ENCODE measurements around the gene CLMN. TPM values are rescaled to one million over a fixed set of nuclear protein-coding genes. Genes with fewer than 3 reads are reported as not detected.

Gene CLMN
- total RNA-seq, 1 experiment from 2014 or later, result 111 TPM

- CTCF ChIA-PET, result no interaction called here
- no peak overlapping the region for H3K4me3 Mint-ChIP-seq (ENCODE audit: low read depth, unreplicated experiment)
- intact Hi-C loops (cut with micrococcal nuclease; ENCODE audit: unreplicated experiment), result no loop called here
- H3K4me1 Mint-ChIP-seq (ENCODE audit: low read depth, unreplicated experiment), result peaks cover 12% of the 10 kb centered on the region
- peaks cover 58% of the 10 kb centered on the region for H3K36me3 Mint-ChIP-seq (ENCODE audit: insufficient read depth, unreplicated experiment)
- no peak for TF ChIP-seq CTCF (IDR thresholded peaks at IDR 0.05; ENCODE audit: unreplicated experiment)
- no peaks in the 10 kb centered on the region for H3K9me3 Mint-ChIP-seq (ENCODE audit: low read depth, unreplicated experiment)
- no peaks in the 10 kb centered on the region for H3K27me3 Mint-ChIP-seq (ENCODE audit: unreplicated experiment)
- BruUV-seq (replicated peaks), result no TSS peak
- no peak for DNase-seq
- H3K27ac Mint-ChIP-seq (ENCODE audit: unreplicated experiment), result peak overlapping the region; percentile 47
Observed at GRCh38 chr14:95218472-95219193, 101.1 kb downstream of the CLMN start.

DNA sequence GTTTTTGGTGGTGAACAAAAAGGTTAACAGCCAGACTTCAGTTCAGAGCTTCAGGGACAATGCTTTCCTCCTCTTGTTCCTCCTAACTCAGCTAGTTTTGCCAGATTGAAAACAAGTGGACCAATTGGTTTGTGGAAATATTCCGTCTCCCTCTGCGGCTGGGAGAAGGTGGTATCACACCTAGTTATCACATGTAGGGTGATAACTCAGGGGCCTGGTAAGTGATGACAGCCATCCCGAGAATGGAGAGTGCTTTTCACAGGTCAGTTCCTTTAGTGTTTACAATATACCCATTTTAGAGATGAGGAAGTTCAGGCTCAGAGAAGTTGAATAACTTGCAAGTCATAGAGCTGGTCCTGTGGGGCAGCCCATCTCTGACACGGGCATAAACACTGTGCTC is 101.7 kb downstream of the CLMN start:
- no peaks in the 10 kb centered on the region for H3K27me3 Mint-ChIP-seq (ENCODE audit: unreplicated experiment)
- H3K27ac Mint-ChIP-seq (ENCODE audit: unreplicated experiment), result no peak overlapping the region
- TF ChIP-seq CTCF (IDR thresholded peaks at IDR 0.05; ENCODE audit: unreplicated experiment), result no peak
- H3K36me3 Mint-ChIP-seq (ENCODE audit: insufficient read depth, unreplicated experiment), result peaks cover 57% of the 10 kb centered on the region
- no TSS peak for BruUV-seq (replicated peaks)
- H3K9me3 Mint-ChIP-seq (ENCODE audit: low read depth, unreplicated experiment), result no peaks in the 10 kb centered on the region
- H3K4me1 Mint-ChIP-seq (ENCODE audit: low read depth, unreplicated experiment), result peaks cover 16% of the 10 kb centered on the region
- intact Hi-C loops (cut with micrococcal nuclease; ENCODE audit: unreplicated experiment), result no loop called here
- H3K4me3 Mint-ChIP-seq (ENCODE audit: low read depth, unreplicated experiment), result no peak overlapping the region
- CTCF ChIA-PET, result no interaction called here
- no peak for DNase-seq

DNA sequence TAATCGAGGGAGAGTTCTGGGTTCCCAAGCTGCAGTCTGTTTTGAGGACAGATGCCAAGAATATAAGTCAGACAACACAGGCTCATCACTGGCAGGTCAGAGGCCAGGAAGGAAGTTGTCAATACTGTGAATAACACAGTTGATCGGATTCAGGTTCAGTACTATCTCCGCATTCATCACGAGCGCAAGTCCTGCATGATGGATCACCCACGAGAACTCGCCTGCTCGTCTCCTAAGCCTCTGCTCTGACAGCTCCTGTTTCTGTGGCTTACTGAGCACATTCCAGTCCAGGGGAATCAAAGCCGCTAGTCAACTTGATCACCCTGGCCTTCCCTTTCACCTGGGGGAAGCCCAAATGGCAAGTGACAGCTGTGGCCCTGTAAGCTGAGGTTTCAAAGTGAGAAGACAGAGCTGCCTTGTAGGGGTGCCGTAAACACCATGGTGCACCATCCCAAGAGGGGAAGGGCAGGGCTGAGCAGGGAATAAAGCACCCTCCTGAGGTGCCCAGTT is 102.3 kb downstream of the CLMN start:
- H3K9me3 Mint-ChIP-seq (ENCODE audit: low read depth, unreplicated experiment), result no peaks in the 10 kb centered on the region
- intact Hi-C loops (cut with micrococcal nuclease; ENCODE audit: unreplicated experiment), result no loop called here
- DNase-seq, result no peak

GRCh38 chr14:95216008-95216407 is 103.7 kb downstream of the CLMN start:
- H3K4me1 Mint-ChIP-seq (ENCODE audit: low read depth, unreplicated experiment), result peaks cover 18% of the 10 kb centered on the region
- BruUV-seq (replicated peaks), result no TSS peak

More for the DNA sequence above, 102.3 kb downstream of the CLMN start:
- no peak overlapping the region for H3K4me3 Mint-ChIP-seq (ENCODE audit: low read depth, unreplicated experiment)
- no peaks in the 10 kb centered on the region for H3K27me3 Mint-ChIP-seq (ENCODE audit: unreplicated experiment)
- BruUV-seq (replicated peaks), result no TSS peak
- H3K27ac Mint-ChIP-seq (ENCODE audit: unreplicated experiment), result no peak overlapping the region
- no peak for TF ChIP-seq CTCF (IDR thresholded peaks at IDR 0.05; ENCODE audit: unreplicated experiment)
- CTCF ChIA-PET, result no interaction called here
- H3K36me3 Mint-ChIP-seq (ENCODE audit: insufficient read depth, unreplicated experiment), result peaks cover 51% of the 10 kb centered on the region
- H3K4me1 Mint-ChIP-seq (ENCODE audit: low read depth, unreplicated experiment), result peaks cover 17% of the 10 kb centered on the region

More at GRCh38 chr14:95216008-95216407, 103.7 kb downstream of the CLMN start:
- Mint-ChIP-seq H3K27ac (ENCODE audit: unreplicated experiment) (no peak overlapping the region), H3K27me3 (ENCODE audit: unreplicated experiment) (no peaks in the 10 kb centered on the region), H3K9me3 (ENCODE audit: low read depth, unreplicated experiment) (no peaks in the 10 kb centered on the region), H3K36me3 (ENCODE audit: insufficient read depth, unreplicated experiment) (peaks cover 54% of the 10 kb centered on the region), H3K4me3 (ENCODE audit: low read depth, unreplicated experiment) (no peak overlapping the region)
- DNase-seq, result no peak
- CTCF ChIA-PET, result no interaction called here
- no peak for TF ChIP-seq CTCF (IDR thresholded peaks at IDR 0.05; ENCODE audit: unreplicated experiment)
- intact Hi-C loops (cut with micrococcal nuclease; ENCODE audit: unreplicated experiment), result no loop called here

Measured in Calu3 (cell line).